IMR-90 (cell line): Measurements from ENCODE around the gene TRPV3. TPM values are rescaled to one million over a fixed set of nuclear protein-coding genes. Genes with fewer than 3 reads are reported as not detected.
"Not testable (repeated sequence)": the region's sequence is repeated elsewhere in the genome, so short reads cannot be mapped to it uniquely, and the experiment has no call there.

Experiments
- ATAC-seq: fragments of 200-7000 bp; cut with Tn5 transposase; 2 replicates; pipeline ENCODE4 v1.9.1; 2020; ENCODE audit warnings: low read depth, mild to moderate bottlenecking, moderate library complexity
- BruUV-seq: library from RNA; stranded (reverse); fragments of 400-500 nt; replicated peaks from 2 replicates; lab custom pipeline; 2021; lab: Mats Ljungman, UMichigan
- CTCF ChIA-PET: fragments of 300-600 bp; formaldehyde crosslinking; extraction: SDS; loops from one replicate; lab custom pipeline; 2021; ENCODE audit warnings: antibody characterized with exemption; lab: Yijun Ruan, JAX
- POLR2A ChIA-PET: fragments of 300-600 bp; sonication (Branson Sonifier 250); formaldehyde crosslinking; loops from one replicate; lab custom pipeline; 2022; ENCODE audit warnings: antibody characterized with exemption; ENCODE audit not compliant: unreplicated experiment; lab: Charles Lee
- DNase-seq: peaks from one replicate; pipeline ENCODE4 v3.0.0; 2013
- H2AFZ ChIP-seq: replicated peaks from 2 replicates; pipeline ENCODE3; 2013; ENCODE audit warnings: low read length, mild to moderate bottlenecking; ENCODE audit not compliant: poor library complexity
- H2AK5ac ChIP-seq: 2 replicates; pipeline ENCODE4 v1.6.1; 2013; ENCODE audit warnings: low read depth, low read length, inconsistent platforms
- H2AK9ac ChIP-seq: replicated peaks from 2 replicates; pipeline ENCODE3; 2013; ENCODE audit warnings: mild to moderate bottlenecking, low read depth, low read length, moderate library complexity; ENCODE audit not compliant: poor library complexity
- H2BK120ac ChIP-seq: 2 replicates; pipeline ENCODE4 v1.6.1; 2013; ENCODE audit warnings: low read depth, low read length, inconsistent platforms
- H2BK15ac ChIP-seq: 3 replicates; pipeline ENCODE4 v1.6.1; 2013; ENCODE audit warnings: low read depth, low read length, inconsistent platforms
- H2BK20ac ChIP-seq: 2 replicates; pipeline ENCODE4 v1.6.1; 2013; ENCODE audit warnings: low read depth, mild to moderate bottlenecking, inconsistent platforms, low read length, moderate library complexity
- H2BK5ac ChIP-seq: 2 replicates; pipeline ENCODE4 v1.6.1; 2013; ENCODE audit warnings: mild to moderate bottlenecking, low read depth, low read length, inconsistent platforms; ENCODE audit not compliant: poor library complexity, severe bottlenecking
- H3K14ac ChIP-seq: replicated peaks from 2 replicates; pipeline ENCODE4 v1.6.1; 2013; ENCODE audit warnings: low read depth, low read length, inconsistent platforms
- H3K18ac ChIP-seq: 2 replicates; pipeline ENCODE4 v1.6.1; 2013; ENCODE audit warnings: low read depth, low read length, control low read depth
- H3K23ac ChIP-seq: 2 replicates; pipeline ENCODE4 v1.6.1; 2013; ENCODE audit warnings: low read depth, low read length, inconsistent platforms
- H3K27ac ChIP-seq: 2 replicates; pipeline ENCODE4 v1.5.1; 2013; ENCODE audit warnings: mild to moderate bottlenecking, control low read depth, low read length; ENCODE audit not compliant: insufficient read depth
- H3K27me3 ChIP-seq: 2 replicates; pipeline ENCODE4 v1.6.1; 2013; ENCODE audit warnings: low read length; ENCODE audit not compliant: control insufficient read depth, insufficient read depth
- H3K36me3 ChIP-seq: 2 replicates; pipeline ENCODE4 v1.6.1; 2013; ENCODE audit warnings: low read length, mixed read lengths; ENCODE audit not compliant: control insufficient read depth, insufficient read depth
- H3K4ac ChIP-seq: 2 replicates; pipeline ENCODE4 v1.6.1; 2013; ENCODE audit warnings: low read depth, low read length, inconsistent platforms
- H3K4me1 ChIP-seq: 2 replicates; pipeline ENCODE4 v1.6.1; 2013; ENCODE audit warnings: low read length, mixed read lengths; ENCODE audit not compliant: control insufficient read depth, insufficient read depth
- H3K4me2 ChIP-seq: 2 replicates; pipeline ENCODE4 v1.6.1; 2013; ENCODE audit warnings: low read depth, mild to moderate bottlenecking, control low read depth, low read length, moderate library complexity
- H3K4me3 ChIP-seq: 2 replicates; pipeline ENCODE4 v1.5.1; 2013; ENCODE audit warnings: low read depth, mild to moderate bottlenecking, control low read depth, low read length, moderate library complexity; ENCODE audit not compliant: insufficient read depth
- H3K56ac ChIP-seq: 2 replicates; pipeline ENCODE4 v1.6.1; 2013; ENCODE audit warnings: low read length, inconsistent platforms; ENCODE audit not compliant: insufficient read depth; ENCODE audit errors: extremely low read depth
- H3K79me1 ChIP-seq, 2 experiments: 2 replicates each; pipeline ENCODE4 v1.6.1; 2013; ENCODE audit warnings: low read length in 2 of 2, inconsistent platforms in 1 of 2, low read depth in 1 of 2
- H3K9ac ChIP-seq: 2 replicates; pipeline ENCODE4 v1.6.1; 2013; ENCODE audit warnings: low read depth, low read length, control low read depth
- H3K9me1 ChIP-seq: 2 replicates; pipeline ENCODE4 v1.6.1; 2013; ENCODE audit warnings: low read length, inconsistent platforms; ENCODE audit not compliant: insufficient read depth
- H3K9me3 ChIP-seq: 2 replicates; pipeline ENCODE4 v1.6.1; 2013; ENCODE audit warnings: low read length; ENCODE audit not compliant: control insufficient read depth, insufficient read depth
- H4K20me1 ChIP-seq: 2 replicates; pipeline ENCODE4 v1.6.1; 2013; ENCODE audit warnings: low read length, inconsistent platforms; ENCODE audit not compliant: insufficient read depth
- H4K5ac ChIP-seq: 2 replicates; pipeline ENCODE4 v1.6.1; 2013; ENCODE audit warnings: mild to moderate bottlenecking, low read depth, low read length, control low read depth
- H4K8ac ChIP-seq, 2 experiments: 2 replicates each; pipeline ENCODE4 v1.6.1; 2013; ENCODE audit warnings: low read depth in 2 of 2, low read length in 2 of 2, control low read depth in 1 of 2, inconsistent platforms in 1 of 2
- H4K91ac ChIP-seq: 2 replicates; pipeline ENCODE4 v1.6.1; 2013; ENCODE audit warnings: low read depth, low read length, inconsistent platforms; ENCODE audit not compliant: insufficient read depth
- CEBPB ChIP-seq: IDR thresholded peaks from 2 replicates; pipeline ENCODE4 v1.6.1; 2012; ENCODE audit warnings: low read depth, low read length, improper control_type of control experiment
- WGBS, 2 experiments: methylation state at CpG; one replicate each; pipeline versions ENCODE4 v1.1.5 to v1.1.7; 2013; ENCODE audit warnings: missing lambda C conversion rate in 2 of 2; ENCODE audit not compliant: insufficient read length in 1 of 2; ENCODE audit errors: extremely low coverage in 2 of 2; 5-methylcytosine and 5-hydroxymethylcytosine counted together
- dilution Hi-C: fragments of 300-500 bp; cut with HindIII; formaldehyde crosslinking; loops from one replicate; pipeline ENCODE4 v1.14.3; 2018; ENCODE audit warnings: low sequenced_read_pairs; ENCODE audit not compliant: unreplicated experiment
- in situ Hi-C: fragments of 300-500 bp; cut with MboI; formaldehyde crosslinking; loops from 3 replicates; pipeline ENCODE4 v1.14.3; 2019; ENCODE audit warnings: low sequenced_read_pairs, inconsistent platforms, mixed read lengths
- intact Hi-C: fragments of 100-400 bp; cut with micrococcal nuclease; formaldehyde crosslinking; loops from 2 replicates; pipeline ENCODE4 v1.10.0; 2022
- polyA plus RNA-seq, 3 experiments: library from polyadenylated mRNA; depleted of rRNA; stranded (reverse); fragments of >200 nt; gene quantifications; 2 replicates each; pipeline ENCODE4 v1.2.3, GENCODE V29; 2012; ENCODE audit warnings: low replicate concordance in 1 of 3
- total RNA-seq: library from RNA; depleted of rRNA; stranded (reverse); fragments of >200 nt; gene quantifications from 2 replicates; pipeline ENCODE4 v1.2.3, GENCODE V29; 2012

Gene TRPV3
- total and polyA plus RNA-seq, 2 of the 4 experiments (the other 2 are of a cell fraction) = 0.18 to 0.26 TPM

- Histone ChIP-seq H4K20me1 (no peaks in the 10 kb centered on the region), H3K14ac (no peak overlapping the region), H4K91ac (no peak overlapping the region), H3K9me3 (no peaks in the 10 kb centered on the region), H3K9ac (no peak overlapping the region), H2BK120ac (no peak overlapping the region), H2BK15ac (no peak overlapping the region), H3K4ac (no peak overlapping the region), H3K18ac (no peak overlapping the region), H3K36me3 (no peaks in the 10 kb centered on the region), H3K56ac (no peak overlapping the region), H4K8ac (no peak overlapping the region), H2AK9ac (no peak overlapping the region), H2AK5ac (no peak overlapping the region), H3K4me1 (no peaks in the 10 kb centered on the region), H3K9me1 (no peaks in the 10 kb centered on the region; the same call in 1 of the 2 replicates), H2BK5ac (no peak overlapping the region), H3K27me3 (no peaks in the 10 kb centered on the region), H3K4me2 (no peak overlapping the region), H2BK20ac (no peak overlapping the region), H2AFZ (no peak overlapping the region), H3K27ac (no peak overlapping the region), H3K23ac (no peak overlapping the region), H3K79me1 (no peaks in the 10 kb centered on the region), H3K4me3 (no peak overlapping the region), H4K5ac (no peak overlapping the region)
- no peak for DNase-seq
- no peak for ATAC-seq
- ChIA-PET POLR2A (no interaction called here), CTCF (no interaction called here)
- in situ Hi-C loops (no loop called here), intact Hi-C loops (no loop called here), dilution Hi-C loops (no loop called here)
- WGBS, 2 experiments = no CpG with 5 or more reads among the region's 4 CpGs
- BruUV-seq = no TSS peak
- TF ChIP-seq CEBPB = no peak
These were observed 7.5 kb upstream of the TRPV3 start for GRCh38 chr17:3565143-3565542.

GRCh38 chr17:3564241-3564640, 6.6 kb upstream of the TRPV3 start:
- H3K14ac ChIP-seq, H3K56ac ChIP-seq, H3K9me3 ChIP-seq, H3K4me1 ChIP-seq, H2BK120ac ChIP-seq, H2BK5ac ChIP-seq, H4K5ac ChIP-seq, H3K23ac ChIP-seq, H3K4me2 ChIP-seq, H2AK9ac ChIP-seq, H3K79me1 ChIP-seq, H2BK20ac ChIP-seq, H2AFZ ChIP-seq, H3K36me3 ChIP-seq, H3K9me1 ChIP-seq, BruUV-seq, H3K4ac ChIP-seq, H3K9ac ChIP-seq, H3K4me3 ChIP-seq, ATAC-seq, H3K27me3 ChIP-seq, in situ Hi-C loops, DNase-seq, H4K91ac ChIP-seq, POLR2A ChIA-PET, H2AK5ac ChIP-seq, H3K27ac ChIP-seq, H4K8ac ChIP-seq, dilution Hi-C loops, intact Hi-C loops, H3K18ac ChIP-seq, CTCF ChIA-PET, H4K20me1 ChIP-seq, H2BK15ac ChIP-seq: not testable (repeated sequence)
- WGBS, 2 experiments = 80% methylated on average over 4 of the region's 28 CpGs; no CpG with 5 or more reads in 1 of the 2 experiments
